ENCODE measurements around the gene CD101. TPM values are rescaled to one million over a fixed set of nuclear protein-coding genes. Genes with fewer than 3 reads are reported as not detected.

Gene CD101
- total RNA-seq, 2 donors from 2014 or later, result 0.97 to 1.4 TPM

- H3K27ac ChIP-seq (ENCODE audit: low read depth, low read length), result no peak overlapping the region
- H3K4me3 ChIP-seq (ENCODE audit: low read length), result no peak overlapping the region
- TF ChIP-seq CTCF (conservative IDR thresholded peaks at IDR 0.05), result no peak
- no peaks in the 10 kb centered on the region for H3K36me3 ChIP-seq (ENCODE audit: control insufficient read depth, insufficient read depth, low read length)
- no peaks in the 10 kb centered on the region for H3K9me3 ChIP-seq (ENCODE audit: control insufficient read depth, low read length)
- 96% methylated on average over 3 of the region's 3 CpGs for WGBS, 2 experiments (ENCODE audit: insufficient coverage in 1 of 2, insufficient read length in 1 of 2)
- H3K9me3 Mint-ChIP-seq, result no peaks in the 10 kb centered on the region
- no peak overlapping the region for H3K27ac Mint-ChIP-seq
- no peak overlapping the region for H3K4me3 Mint-ChIP-seq
- no peak for DNase-seq
- H3K4me1 Mint-ChIP-seq, result peaks cover 4% of the 10 kb centered on the region
- H3K9ac ChIP-seq (ENCODE audit: extremely low read depth, low read length, poor library complexity, severe bottlenecking), result no peak overlapping the region
- peaks cover 2% of the 10 kb centered on the region for H3K36me3 Mint-ChIP-seq (ENCODE audit: low read depth)
- H3K27me3 ChIP-seq (ENCODE audit: control insufficient read depth, insufficient read depth, low read length, poor library complexity, severe bottlenecking), result no peaks in the 10 kb centered on the region
- no peaks in the 10 kb centered on the region for H3K4me1 ChIP-seq (ENCODE audit: control insufficient read depth, insufficient read depth, low read length)
- no peaks in the 10 kb centered on the region for H3K27me3 Mint-ChIP-seq (ENCODE audit: insufficient read depth)
Observed at GRCh38 chr1:117011334-117011733, 9.8 kb downstream of the CD101 start.

DNA sequence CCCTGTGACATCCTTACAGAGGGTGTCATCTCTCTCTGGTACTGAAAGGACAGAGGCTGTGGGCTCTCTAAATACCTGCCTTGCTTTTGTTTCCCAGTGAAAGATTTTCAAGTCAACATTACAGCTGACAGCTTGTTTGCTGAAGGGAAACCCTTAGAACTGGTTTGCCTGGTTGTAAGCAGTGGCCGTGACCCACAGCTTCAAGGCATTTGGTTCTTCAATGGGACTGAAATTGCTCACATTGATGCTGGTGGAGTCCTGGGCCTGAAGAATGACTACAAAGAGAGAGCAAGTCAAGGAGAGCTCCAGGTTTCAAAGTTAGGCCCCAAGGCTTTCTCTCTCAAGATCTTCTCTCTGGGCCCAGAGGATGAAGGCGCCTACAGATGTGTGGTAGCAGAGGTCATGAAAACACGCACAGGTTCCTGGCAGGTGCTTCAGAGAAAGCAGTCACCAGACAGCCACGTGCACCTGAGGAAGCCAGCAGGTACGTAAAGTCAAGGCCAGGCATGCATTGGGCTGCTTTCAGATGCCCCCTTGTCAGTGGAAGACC lies 11.8 kb downstream of the CD101 start:
- Mint-ChIP-seq H3K9me3 (no peaks in the 10 kb centered on the region), H3K27me3 (ENCODE audit: insufficient read depth) (no peaks in the 10 kb centered on the region), H3K27ac (no peak overlapping the region), H3K4me3 (no peak overlapping the region), H3K4me1 (peaks cover 4% of the 10 kb centered on the region), H3K36me3 (ENCODE audit: low read depth) (peaks cover 2% of the 10 kb centered on the region)
- no peaks in the 10 kb centered on the region for H3K27me3 ChIP-seq (ENCODE audit: control insufficient read depth, insufficient read depth, low read length, poor library complexity, severe bottlenecking)
- no peaks in the 10 kb centered on the region for H3K9me3 ChIP-seq (ENCODE audit: control insufficient read depth, low read length)
- no peaks in the 10 kb centered on the region for H3K36me3 ChIP-seq (ENCODE audit: control insufficient read depth, insufficient read depth, low read length)
- 84 to 93% methylated on average over 3 to 5 of the region's 5 CpGs for WGBS, 2 experiments (ENCODE audit: insufficient coverage in 1 of 2, insufficient read length in 1 of 2)
- H3K4me3 ChIP-seq (ENCODE audit: low read length), result no peak overlapping the region
- H3K9ac ChIP-seq (ENCODE audit: extremely low read depth, low read length, poor library complexity, severe bottlenecking), result no peak overlapping the region
- H3K4me1 ChIP-seq (ENCODE audit: control insufficient read depth, insufficient read depth, low read length), result no peaks in the 10 kb centered on the region
- no peak for TF ChIP-seq CTCF (conservative IDR thresholded peaks at IDR 0.05)
- H3K27ac ChIP-seq (ENCODE audit: low read depth, low read length), result no peak overlapping the region
- no peak for DNase-seq

GRCh38 chr1:117014209-117014608 lies 12.6 kb downstream of the CD101 start:
- H3K36me3 Mint-ChIP-seq (ENCODE audit: low read depth), result peaks cover 2% of the 10 kb centered on the region
- Histone ChIP-seq H3K9ac (ENCODE audit: extremely low read depth, low read length, poor library complexity, severe bottlenecking) (no peak overlapping the region), H3K4me1 (ENCODE audit: control insufficient read depth, insufficient read depth, low read length) (no peaks in the 10 kb centered on the region), H3K9me3 (ENCODE audit: control insufficient read depth, low read length) (no peaks in the 10 kb centered on the region), H3K4me3 (ENCODE audit: low read length) (no peak overlapping the region), H3K36me3 (ENCODE audit: control insufficient read depth, insufficient read depth, low read length) (no peaks in the 10 kb centered on the region), H3K27me3 (ENCODE audit: control insufficient read depth, insufficient read depth, low read length, poor library complexity, severe bottlenecking) (no peaks in the 10 kb centered on the region), H3K27ac (ENCODE audit: low read depth, low read length) (no peak overlapping the region)
- TF ChIP-seq CTCF (conservative IDR thresholded peaks at IDR 0.05), result no peak
- H3K27ac Mint-ChIP-seq, result no peak overlapping the region
- peaks cover 4% of the 10 kb centered on the region for H3K4me1 Mint-ChIP-seq
- no peaks in the 10 kb centered on the region for H3K9me3 Mint-ChIP-seq
- WGBS, 2 experiments (ENCODE audit: insufficient coverage in 1 of 2, insufficient read length in 1 of 2), result 92 to 93% methylated on average over 5 of the region's 5 CpGs
- DNase-seq, result no peak
- H3K27me3 Mint-ChIP-seq (ENCODE audit: insufficient read depth), result no peaks in the 10 kb centered on the region
- H3K4me3 Mint-ChIP-seq, result no peak overlapping the region
